LNCaP clone FGC (cell line): Measurements from ENCODE around the gene GRIK1.

Experiments used
- DNase-seq: peaks from one replicate; pipeline ENCODE4 v3.0.0-alpha.2; 2011; ENCODE audit warnings: low read depth
- H3K4me3 ChIP-seq: 2 replicates; pipeline ENCODE4 v1.5.1; 2011; ENCODE audit warnings: mild to moderate bottlenecking, low read depth, low read length, control low read depth
- CTCF ChIP-seq: IDR thresholded peaks from 2 replicates; pipeline ENCODE4 v1.5.1; 2012; ENCODE audit warnings: mild to moderate bottlenecking; ENCODE audit not compliant: control insufficient read depth, insufficient read depth; ENCODE audit errors: extremely low read depth

GRIK1 gene

GRCh38 chr21:29920938-29921337, 18.9 kb downstream of the GRIK1 start:
- DNase-seq = no peak
- no peak for TF ChIP-seq CTCF
- H3K4me3 ChIP-seq = no peak overlapping the region

DNA sequence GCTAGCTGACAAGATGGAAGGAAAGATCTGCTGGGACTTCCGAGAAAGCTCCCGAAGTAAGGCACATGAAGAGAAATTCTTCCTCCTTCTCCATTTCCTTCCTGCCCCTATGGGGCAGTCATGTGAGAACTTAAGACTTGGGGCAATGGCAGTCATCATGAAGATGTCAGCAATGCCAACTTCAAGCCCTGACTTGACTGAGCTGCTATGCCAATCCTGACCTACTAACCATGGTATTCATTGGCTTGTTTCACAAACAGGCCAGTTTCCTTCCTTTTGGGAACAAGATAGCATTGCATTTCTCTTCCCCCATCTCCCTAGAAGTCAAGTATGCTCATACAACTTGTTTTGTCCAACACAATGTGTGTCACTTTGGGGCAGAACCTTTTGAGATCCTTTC, 25.5 kb downstream of the GRIK1 start:
- no peak for DNase-seq
- TF ChIP-seq CTCF = no peak
- H3K4me3 ChIP-seq = no peak overlapping the region

GRCh38 chr21:29909571-29909970, 30.2 kb downstream of the GRIK1 start:
- H3K4me3 ChIP-seq = no peak overlapping the region
- TF ChIP-seq CTCF = no peak
- no peak for DNase-seq

- no peak for TF ChIP-seq CTCF
- DNase-seq = no peak
Measured at GRCh38 chr21:29904359-29905282, 35.2 kb downstream of the GRIK1 start.

DNA sequence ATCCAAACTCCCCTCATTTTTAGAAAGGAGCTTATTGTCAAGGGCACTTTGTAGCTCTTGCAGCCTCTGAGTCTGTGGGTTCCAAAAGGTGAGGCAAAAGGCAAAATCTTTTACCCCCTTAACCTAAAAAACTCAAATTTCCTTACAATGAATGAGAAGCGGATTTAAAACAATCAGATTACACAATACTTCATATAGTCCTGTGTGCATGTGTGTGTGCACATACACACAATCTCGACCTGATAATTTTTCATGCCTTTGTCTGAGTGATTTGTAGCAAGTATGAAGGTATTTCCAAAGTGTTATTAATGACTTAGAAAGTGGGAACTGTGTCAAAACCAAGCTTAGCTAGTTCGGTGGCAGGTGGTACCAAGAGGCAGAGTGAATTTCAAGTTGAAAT, 42.9 kb downstream of the GRIK1 start:
- H3K4me3 ChIP-seq = no peak overlapping the region
- DNase-seq = no peak
- TF ChIP-seq CTCF = no peak

More at GRCh38 chr21:29904359-29905282, 35.2 kb downstream of the GRIK1 start:
- H3K4me3 ChIP-seq = no peak overlapping the region

GRCh38 chr21:29893687-29894086, 46.1 kb downstream of the GRIK1 start:
- no peak for DNase-seq
- H3K4me3 ChIP-seq = no peak overlapping the region
- TF ChIP-seq CTCF = no peak
